ENCODE data around the gene GALNT17. TPM values are rescaled to one million over a fixed set of nuclear protein-coding genes. Genes with fewer than 3 reads are reported as not detected.

GALNT17 gene
- total and polyA plus RNA-seq, 2 experiments from 2014 or later: 11.1 to 65.6 TPM

DNA sequence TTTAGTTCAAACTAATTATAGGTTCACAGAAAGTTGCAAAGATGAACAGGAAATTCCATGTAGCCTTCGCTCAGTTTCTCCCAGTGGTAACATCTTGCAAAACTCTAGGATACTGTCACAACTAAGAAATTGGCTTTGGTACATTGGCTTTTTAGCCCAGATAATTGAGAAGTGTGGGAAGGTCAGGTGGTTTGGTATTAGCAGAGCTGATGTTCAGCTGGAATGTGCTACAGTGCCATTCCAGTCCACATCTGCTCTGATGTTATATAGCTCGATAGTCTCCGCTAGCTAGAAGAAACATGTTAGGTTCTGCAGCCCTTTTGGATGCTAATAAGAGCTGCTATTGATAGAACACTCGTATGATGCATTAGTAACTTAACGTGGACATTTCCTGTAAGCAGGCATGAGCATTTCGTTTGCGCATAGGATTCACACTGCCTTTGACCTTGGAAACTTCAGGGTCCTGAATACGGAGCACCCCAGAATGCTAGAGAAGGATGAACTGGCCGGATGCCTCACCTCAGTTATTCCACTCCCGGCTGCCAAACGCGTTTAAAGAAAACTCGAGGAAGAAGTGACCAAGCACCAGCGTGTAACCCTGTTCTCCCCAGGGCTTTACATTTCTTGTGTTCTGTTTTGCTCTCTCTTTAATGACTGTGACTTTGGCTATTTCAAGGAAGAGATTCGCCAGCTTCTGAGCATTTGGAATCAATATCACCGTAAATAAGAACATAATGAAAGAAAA lies 271.4 kb downstream of the GALNT17 start (continued):
- TF ChIP-seq, protein P1, sequence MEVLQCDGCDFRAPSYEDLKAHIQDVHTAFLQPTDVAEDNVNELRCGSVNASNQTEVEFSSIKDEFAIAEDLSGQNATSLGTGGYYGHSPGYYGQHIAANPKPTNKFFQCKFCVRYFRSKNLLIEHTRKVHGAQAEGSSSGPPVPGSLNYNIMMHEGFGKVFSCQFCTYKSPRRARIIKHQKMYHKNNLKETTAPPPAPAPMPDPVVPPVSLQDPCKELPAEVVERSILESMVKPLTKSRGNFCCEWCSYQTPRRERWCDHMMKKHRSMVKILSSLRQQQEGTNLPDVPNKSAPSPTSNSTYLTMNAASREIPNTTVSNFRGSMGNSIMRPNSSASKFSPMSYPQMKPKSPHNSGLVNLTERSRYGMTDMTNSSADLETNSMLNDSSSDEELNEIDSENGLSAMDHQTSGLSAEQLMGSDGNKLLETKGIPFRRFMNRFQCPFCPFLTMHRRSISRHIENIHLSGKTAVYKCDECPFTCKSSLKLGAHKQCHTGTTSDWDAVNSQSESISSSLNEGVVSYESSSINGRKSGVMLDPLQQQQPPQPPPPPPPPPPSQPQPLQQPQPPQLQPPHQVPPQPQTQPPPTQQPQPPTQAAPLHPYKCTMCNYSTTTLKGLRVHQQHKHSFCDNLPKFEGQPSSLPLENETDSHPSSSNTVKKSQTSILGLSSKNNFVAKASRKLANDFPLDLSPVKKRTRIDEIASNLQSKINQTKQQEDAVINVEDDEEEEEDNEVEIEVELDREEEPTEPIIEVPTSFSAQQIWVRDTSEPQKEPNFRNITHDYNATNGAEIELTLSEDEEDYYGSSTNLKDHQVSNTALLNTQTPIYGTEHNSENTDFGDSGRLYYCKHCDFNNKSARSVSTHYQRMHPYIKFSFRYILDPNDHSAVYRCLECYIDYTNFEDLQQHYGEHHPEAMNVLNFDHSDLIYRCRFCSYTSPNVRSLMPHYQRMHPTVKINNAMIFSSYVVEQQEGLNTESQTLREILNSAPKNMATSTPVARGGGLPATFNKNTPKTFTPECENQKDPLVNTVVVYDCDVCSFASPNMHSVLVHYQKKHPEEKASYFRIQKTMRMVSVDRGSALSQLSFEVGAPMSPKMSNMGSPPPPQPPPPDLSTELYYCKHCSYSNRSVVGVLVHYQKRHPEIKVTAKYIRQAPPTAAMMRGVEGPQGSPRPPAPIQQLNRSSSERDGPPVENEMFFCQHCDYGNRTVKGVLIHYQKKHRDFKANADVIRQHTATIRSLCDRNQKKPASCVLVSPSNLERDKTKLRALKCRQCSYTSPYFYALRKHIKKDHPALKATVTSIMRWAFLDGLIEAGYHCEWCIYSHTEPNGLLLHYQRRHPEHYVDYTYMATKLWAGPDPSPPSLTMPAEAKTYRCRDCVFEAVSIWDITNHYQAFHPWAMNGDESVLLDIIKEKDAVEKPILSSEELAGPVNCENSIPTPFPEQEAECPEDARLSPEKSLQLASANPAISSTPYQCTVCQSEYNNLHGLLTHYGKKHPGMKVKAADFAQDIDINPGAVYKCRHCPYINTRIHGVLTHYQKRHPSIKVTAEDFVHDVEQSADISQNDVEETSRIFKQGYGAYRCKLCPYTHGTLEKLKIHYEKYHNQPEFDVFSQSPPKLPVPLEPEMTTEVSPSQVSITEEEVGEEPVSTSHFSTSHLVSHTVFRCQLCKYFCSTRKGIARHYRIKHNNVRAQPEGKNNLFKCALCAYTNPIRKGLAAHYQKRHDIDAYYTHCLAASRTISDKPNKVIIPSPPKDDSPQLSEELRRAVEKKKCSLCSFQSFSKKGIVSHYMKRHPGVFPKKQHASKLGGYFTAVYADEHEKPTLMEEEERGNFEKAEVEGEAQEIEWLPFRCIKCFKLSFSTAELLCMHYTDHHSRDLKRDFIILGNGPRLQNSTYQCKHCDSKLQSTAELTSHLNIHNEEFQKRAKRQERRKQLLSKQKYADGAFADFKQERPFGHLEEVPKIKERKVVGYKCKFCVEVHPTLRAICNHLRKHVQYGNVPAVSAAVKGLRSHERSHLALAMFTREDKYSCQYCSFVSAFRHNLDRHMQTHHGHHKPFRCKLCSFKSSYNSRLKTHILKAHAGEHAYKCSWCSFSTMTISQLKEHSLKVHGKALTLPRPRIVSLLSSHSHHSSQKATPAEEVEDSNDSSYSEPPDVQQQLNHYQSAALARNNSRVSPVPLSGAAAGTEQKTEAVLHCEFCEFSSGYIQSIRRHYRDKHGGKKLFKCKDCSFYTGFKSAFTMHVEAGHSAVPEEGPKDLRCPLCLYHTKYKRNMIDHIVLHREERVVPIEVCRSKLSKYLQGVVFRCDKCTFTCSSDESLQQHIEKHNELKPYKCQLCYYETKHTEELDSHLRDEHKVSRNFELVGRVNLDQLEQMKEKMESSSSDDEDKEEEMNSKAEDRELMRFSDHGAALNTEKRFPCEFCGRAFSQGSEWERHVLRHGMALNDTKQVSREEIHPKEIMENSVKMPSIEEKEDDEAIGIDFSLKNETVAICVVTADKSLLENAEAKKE (CRISPR knock-in tag; IDR thresholded peaks at IDR 0.05): no peak
- no peak for TF ChIP-seq NANOG (IDR thresholded peaks at IDR 0.05; ENCODE audit: borderline replicate concordance)
- TF ChIP-seq EZH2phosphoT487 (IDR thresholded peaks at IDR 0.05; ENCODE audit: unreplicated experiment): no peak
- TF ChIP-seq, protein P2, sequence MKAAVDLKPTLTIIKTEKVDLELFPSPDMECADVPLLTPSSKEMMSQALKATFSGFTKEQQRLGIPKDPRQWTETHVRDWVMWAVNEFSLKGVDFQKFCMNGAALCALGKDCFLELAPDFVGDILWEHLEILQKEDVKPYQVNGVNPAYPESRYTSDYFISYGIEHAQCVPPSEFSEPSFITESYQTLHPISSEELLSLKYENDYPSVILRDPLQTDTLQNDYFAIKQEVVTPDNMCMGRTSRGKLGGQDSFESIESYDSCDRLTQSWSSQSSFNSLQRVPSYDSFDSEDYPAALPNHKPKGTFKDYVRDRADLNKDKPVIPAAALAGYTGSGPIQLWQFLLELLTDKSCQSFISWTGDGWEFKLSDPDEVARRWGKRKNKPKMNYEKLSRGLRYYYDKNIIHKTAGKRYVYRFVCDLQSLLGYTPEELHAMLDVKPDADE (IDR thresholded peaks at IDR 0.05): no peak
- no peak for TF ChIP-seq POLR2AphosphoS5 (IDR thresholded peaks at IDR 0.05; ENCODE audit: low read depth)

DNA sequence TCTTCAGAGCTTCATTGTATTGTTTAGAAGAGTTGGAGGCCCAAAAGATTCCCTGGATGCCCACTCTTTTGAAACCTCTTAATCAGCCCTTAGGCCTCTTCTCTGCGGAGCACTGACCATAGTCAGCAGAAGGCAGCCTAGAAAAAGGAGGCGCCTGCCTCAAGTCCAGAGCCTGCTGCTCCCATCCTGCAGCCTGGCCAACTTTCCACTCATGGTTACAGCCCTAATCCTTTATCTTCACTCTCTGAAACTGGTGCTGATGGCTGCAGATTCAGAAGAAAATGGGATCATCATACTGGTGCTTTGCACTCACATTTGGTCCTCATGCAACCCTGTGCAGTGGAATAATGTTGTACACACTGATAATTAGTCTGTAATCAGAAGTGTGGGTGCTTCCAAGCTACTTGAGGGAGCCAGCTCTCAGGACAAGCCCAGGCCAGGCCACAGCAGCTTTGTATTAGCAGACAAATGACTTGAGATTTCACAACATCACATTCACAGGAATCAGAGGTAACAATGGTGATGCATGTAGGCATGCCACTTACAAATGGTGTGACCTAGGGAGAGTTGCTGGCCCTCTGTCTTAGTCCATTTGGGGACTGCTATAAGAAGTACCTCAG lies 272.9 kb downstream of the GALNT17 start:
- Histone ChIP-seq H3K79me2 (replicated peaks; ENCODE audit: insufficient read depth) (no peaks in the 10 kb centered on the region), H3K27ac (ENCODE audit: low read depth) (no peak overlapping the region), H3K4me1 (ENCODE audit: insufficient read depth) (peaks cover 21% of the 10 kb centered on the region), H3K9me2 (ENCODE audit: insufficient read depth) (no peaks in the 10 kb centered on the region), H3K27me3 (ENCODE audit: insufficient read depth) (no peaks in the 10 kb centered on the region), H2AFZ (no peak overlapping the region), H3K4me3 (no peak overlapping the region), H3F3A (replicated peaks; ENCODE audit: low read depth) (no peaks in the 10 kb centered on the region), H3K4me2 (no peak overlapping the region), H3K36me3 (ENCODE audit: insufficient read depth) (no peaks in the 10 kb centered on the region), H4K20me1 (replicated peaks; ENCODE audit: insufficient read depth) (no peaks in the 10 kb centered on the region; the same call in 1 of the 2 replicates)
- TF ChIP-seq, protein P2 (IDR thresholded peaks at IDR 0.05): no peak
- no peak for TF ChIP-seq NANOG (IDR thresholded peaks at IDR 0.05; ENCODE audit: borderline replicate concordance)
- no peak for TF ChIP-seq ZNF114 (CRISPR knock-in tag; IDR thresholded peaks at IDR 0.05)
- TF ChIP-seq STAT1 (IDR thresholded peaks at IDR 0.05; ENCODE audit: unreplicated experiment): no peak
- no peak for TF ChIP-seq EZH2 (IDR thresholded peaks at IDR 0.05; ENCODE audit: low read depth, unreplicated experiment)
- Mint-ChIP-seq H3K4me1 (peaks cover 17% of the 10 kb centered on the region), H3K36me3 (ENCODE audit: low read depth) (peaks cover 65% of the 10 kb centered on the region), H3K27me3 (ENCODE audit: insufficient read depth, low read depth, poor library complexity) (peaks cover 4% of the 10 kb centered on the region), H3K4me3 (no peak overlapping the region), H3K9me3 (peaks cover 32% of the 10 kb centered on the region), H3K27ac (no peak overlapping the region)
- no peak for ATAC-seq
- no peak for DNase-seq (ENCODE audit: low spot score)

Measured in GM23338 (cell line).